Measurements from ENCODE around the gene SRSF6.

SRSF6 gene

GRCh38 chr20:43465625-43465943 is 7.9 kb downstream of the SRSF6 start:
- no peak for TF ChIP-seq CTCF (IDR thresholded peaks at IDR 0.05; ENCODE audit: low read depth, low read length, poor library complexity, severe bottlenecking)
- no peak for TF ChIP-seq EZH2phosphoT487 (IDR thresholded peaks at IDR 0.05; ENCODE audit: borderline replicate concordance, low read length)
- H4K20me1 ChIP-seq (ENCODE audit: control insufficient read depth, insufficient read depth, low read depth, low read length): peaks cover 22% of the 10 kb centered on the region; the same call in 1 of the 2 replicates
- no peaks in the 10 kb centered on the region for H3K9me3 ChIP-seq (ENCODE audit: control insufficient read depth, insufficient read depth, low read length)
- H3K36me3 ChIP-seq (ENCODE audit: control insufficient read depth, low read length): peaks cover 58% of the 10 kb centered on the region
- no peak overlapping the region for H3K4me3 ChIP-seq (ENCODE audit: low read length)
- peaks cover 25% of the 10 kb centered on the region for H3K79me2 ChIP-seq (ENCODE audit: control insufficient read depth, low read length)
- H3F3A ChIP-seq (ENCODE audit: control insufficient read depth, insufficient read depth): peaks cover 59% of the 10 kb centered on the region
- peaks cover 4% of the 10 kb centered on the region for H3K4me1 ChIP-seq (ENCODE audit: control insufficient read depth, low read length)
- H3K27me3 ChIP-seq (ENCODE audit: control insufficient read depth, low read length): no peaks in the 10 kb centered on the region
- H3K27ac ChIP-seq (ENCODE audit: low read depth, low read length): no peak overlapping the region
- no peak overlapping the region for H3K4me2 ChIP-seq (ENCODE audit: low read length)
- H3K9me2 ChIP-seq (replicated peaks; ENCODE audit: control insufficient read depth, low read length): no peaks in the 10 kb centered on the region

- Histone ChIP-seq H3K27me3 (ENCODE audit: control insufficient read depth, low read length) (no peaks in the 10 kb centered on the region), H3K9me2 (replicated peaks; ENCODE audit: control insufficient read depth, low read length) (no peaks in the 10 kb centered on the region), H3K4me2 (ENCODE audit: low read length) (no peak overlapping the region), H4K20me1 (ENCODE audit: control insufficient read depth, insufficient read depth, low read depth, low read length) (peaks cover 8% of the 10 kb centered on the region; the same call in 1 of the 2 replicates), H3K9me3 (ENCODE audit: control insufficient read depth, insufficient read depth, low read length) (no peaks in the 10 kb centered on the region), H3K36me3 (ENCODE audit: control insufficient read depth, low read length) (peaks cover 38% of the 10 kb centered on the region), H3K4me3 (ENCODE audit: low read length) (no peak overlapping the region), H3F3A (ENCODE audit: control insufficient read depth, insufficient read depth) (peaks cover 47% of the 10 kb centered on the region), H3K79me2 (ENCODE audit: control insufficient read depth, low read length) (peaks cover 8% of the 10 kb centered on the region), H3K27ac (ENCODE audit: low read depth, low read length) (no peak overlapping the region), H3K4me1 (ENCODE audit: control insufficient read depth, low read length) (no peaks in the 10 kb centered on the region)
- TF ChIP-seq CTCF (IDR thresholded peaks at IDR 0.05; ENCODE audit: low read depth, low read length, poor library complexity, severe bottlenecking) (no peak), EZH2phosphoT487 (IDR thresholded peaks at IDR 0.05; ENCODE audit: borderline replicate concordance, low read length) (no peak)
Observed at GRCh38 chr20:43467589-43467988, 9.9 kb downstream of the SRSF6 start.

GRCh38 chr20:43472671-43473380 is 15.1 kb downstream of the SRSF6 start:
- Histone ChIP-seq H3K4me3 (ENCODE audit: low read length) (no peak overlapping the region), H3F3A (ENCODE audit: control insufficient read depth, insufficient read depth) (peaks cover 3% of the 10 kb centered on the region; the same call in 1 of the 2 replicates), H4K20me1 (ENCODE audit: control insufficient read depth, insufficient read depth, low read depth, low read length) (no peaks in the 10 kb centered on the region), H3K36me3 (ENCODE audit: control insufficient read depth, low read length) (no peaks in the 10 kb centered on the region), H3K9me2 (replicated peaks; ENCODE audit: control insufficient read depth, low read length) (no peaks in the 10 kb centered on the region), H3K27ac (ENCODE audit: low read depth, low read length) (no peak overlapping the region), H3K9me3 (ENCODE audit: control insufficient read depth, insufficient read depth, low read length) (no peaks in the 10 kb centered on the region), H3K79me2 (ENCODE audit: control insufficient read depth, low read length) (no peaks in the 10 kb centered on the region), H3K4me1 (ENCODE audit: control insufficient read depth, low read length) (no peaks in the 10 kb centered on the region; the same call in 1 of the 2 replicates), H3K27me3 (ENCODE audit: control insufficient read depth, low read length) (peaks cover 2% of the 10 kb centered on the region; the same call in 1 of the 2 replicates), H3K4me2 (ENCODE audit: low read length) (no peak overlapping the region)
- no peak for TF ChIP-seq CTCF (IDR thresholded peaks at IDR 0.05; ENCODE audit: low read depth, low read length, poor library complexity, severe bottlenecking)
- TF ChIP-seq EZH2phosphoT487 (IDR thresholded peaks at IDR 0.05; ENCODE audit: borderline replicate concordance, low read length): no peak

All from DOHH2 (cell line).